Testis (tissue), 2 donors: ENCODE measurements around the gene UVRAG.

Experiments used
- POLR2A ChIP-seq: fragments of 450-650 bp; IDR thresholded peaks from one replicate; pipeline ENCODE4 v1.6.1; 2017; ENCODE audit warnings: antibody characterized with exemption, mild to moderate bottlenecking, moderate library complexity
- TF ChIP-seq, protein P1 (sequence below), 3 experiments: fragments of 450-650 bp in 2 of 3; fragments of 200-600 bp in 1 of 3; sonication (generic) in 1 of 3; IDR thresholded peaks; one replicate each; pipeline ENCODE4 v1.5.1; 2016 to 2019; ENCODE audit warnings: antibody characterized with exemption in 3 of 3, mild to moderate bottlenecking in 2 of 3, moderate library complexity in 1 of 3

DNA sequence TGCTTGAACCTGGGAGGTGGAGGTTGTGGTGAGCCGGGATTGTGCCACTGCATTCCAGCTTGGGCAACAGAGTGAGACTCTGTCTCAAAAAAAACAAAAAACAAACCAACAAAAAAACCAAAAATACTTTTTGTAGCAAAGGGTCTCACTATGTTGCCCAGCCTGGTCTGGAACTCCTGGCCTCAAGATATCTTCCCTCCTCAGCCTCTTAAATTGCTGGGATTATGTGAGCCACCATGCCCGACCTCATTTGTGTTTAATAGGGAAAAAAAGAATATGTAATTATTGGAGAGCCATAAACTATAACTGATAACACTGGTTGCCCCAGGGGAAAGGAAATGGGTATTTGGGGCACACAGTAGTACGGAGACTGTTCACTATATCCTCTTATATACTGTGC is 19.7 kb downstream of the UVRAG start:
- TF ChIP-seq, protein P1, sequence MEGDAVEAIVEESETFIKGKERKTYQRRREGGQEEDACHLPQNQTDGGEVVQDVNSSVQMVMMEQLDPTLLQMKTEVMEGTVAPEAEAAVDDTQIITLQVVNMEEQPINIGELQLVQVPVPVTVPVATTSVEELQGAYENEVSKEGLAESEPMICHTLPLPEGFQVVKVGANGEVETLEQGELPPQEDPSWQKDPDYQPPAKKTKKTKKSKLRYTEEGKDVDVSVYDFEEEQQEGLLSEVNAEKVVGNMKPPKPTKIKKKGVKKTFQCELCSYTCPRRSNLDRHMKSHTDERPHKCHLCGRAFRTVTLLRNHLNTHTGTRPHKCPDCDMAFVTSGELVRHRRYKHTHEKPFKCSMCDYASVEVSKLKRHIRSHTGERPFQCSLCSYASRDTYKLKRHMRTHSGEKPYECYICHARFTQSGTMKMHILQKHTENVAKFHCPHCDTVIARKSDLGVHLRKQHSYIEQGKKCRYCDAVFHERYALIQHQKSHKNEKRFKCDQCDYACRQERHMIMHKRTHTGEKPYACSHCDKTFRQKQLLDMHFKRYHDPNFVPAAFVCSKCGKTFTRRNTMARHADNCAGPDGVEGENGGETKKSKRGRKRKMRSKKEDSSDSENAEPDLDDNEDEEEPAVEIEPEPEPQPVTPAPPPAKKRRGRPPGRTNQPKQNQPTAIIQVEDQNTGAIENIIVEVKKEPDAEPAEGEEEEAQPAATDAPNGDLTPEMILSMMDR (IDR thresholded peaks at IDR 0.05), result no peak
- TF ChIP-seq POLR2A, result no peak
